Activated gamma-delta T cell (primary cell): ENCODE measurements around the gene AADACL2.

Experiments
- DNase-seq: peaks from one replicate; lab custom pipeline; 2025; lab: John Stamatoyannopoulos, UW

Gene AADACL2

GRCh38 chr3:151806838-151807237 lies 73.1 kb downstream of the AADACL2 start:
- no peak for DNase-seq
